ENCODE results near the gene SNX32. TPM values are rescaled to one million over a fixed set of nuclear protein-coding genes. Genes with fewer than 3 reads are reported as not detected.
A peak's percentile ranks its signal among the peaks of the same experiment; 100 is the strongest.

The SNX32 gene
- total and polyA plus RNA-seq, 3 experiments from 2014 or later, result 0.77 to 2.8 (median 2.0) TPM

GRCh38 chr11:65857853-65858680, 24.3 kb downstream of the SNX32 start, which contains the start of gene CFL1:
CFL1 (minus strand) TSS chr11:65858180; CDS start chr11:65858099, 81 bp downstream.
- no peaks in the 10 kb centered on the region for H3K27me3 Mint-ChIP-seq
- H3K4me3 ChIP-seq (ENCODE audit: low read length), result peak within 1 kb of the TSS; percentile 94
- H3K36me3 ChIP-seq (ENCODE audit: insufficient read depth, low read length), result peaks cover 47% of the 10 kb centered on the region
- peak within 1 kb of the TSS; percentile 91 to 96 (median 94) for H3K4me3 Mint-ChIP-seq
- H3K27me3 ChIP-seq (ENCODE audit: insufficient read depth, low read length, poor library complexity, severe bottlenecking), result no peaks in the 10 kb centered on the region
- H3K9me3 ChIP-seq (ENCODE audit: low read length), result no peaks in the 10 kb centered on the region
- no peaks in the 10 kb centered on the region for H3K9me3 Mint-ChIP-seq
- H3K27ac ChIP-seq (ENCODE audit: low read depth, low read length), result peak within 1 kb of the TSS; percentile 93
- ChIA-PET POLR2A (interaction anchor here (0.7 to 5.4 kb wide), 13 partner anchors 12 to 359 kb away, joined by 3 to 140 read pairs (median 5); partner anchors contain the start of genes BANF1, CCDC85B, EIF1AD and FIBP), CTCF (interaction anchor here (0.8 to 24.5 kb wide), 7 partner anchors 9 to 363 kb away, joined by 3 to 560 read pairs (median 3); partner anchors contain the start of genes CCDC85B, CTSW, EFEMP2 and FIBP)
- peaks cover 63% of the 10 kb centered on the region for H3K4me1 ChIP-seq (ENCODE audit: insufficient read depth, low read length)
- DNase-seq, result peak; percentile 96 to 97 (median 97)
- peaks cover 57 to 75% (median 66%) of the 10 kb centered on the region in 3 donors for H3K4me1 Mint-ChIP-seq
- H3K36me3 Mint-ChIP-seq, result peaks cover 18 to 65% (median 21%) of the 10 kb centered on the region in 3 donors
- peak within 1 kb of the TSS; percentile 88 to 99 (median 98) for H3K27ac Mint-ChIP-seq

DNA sequence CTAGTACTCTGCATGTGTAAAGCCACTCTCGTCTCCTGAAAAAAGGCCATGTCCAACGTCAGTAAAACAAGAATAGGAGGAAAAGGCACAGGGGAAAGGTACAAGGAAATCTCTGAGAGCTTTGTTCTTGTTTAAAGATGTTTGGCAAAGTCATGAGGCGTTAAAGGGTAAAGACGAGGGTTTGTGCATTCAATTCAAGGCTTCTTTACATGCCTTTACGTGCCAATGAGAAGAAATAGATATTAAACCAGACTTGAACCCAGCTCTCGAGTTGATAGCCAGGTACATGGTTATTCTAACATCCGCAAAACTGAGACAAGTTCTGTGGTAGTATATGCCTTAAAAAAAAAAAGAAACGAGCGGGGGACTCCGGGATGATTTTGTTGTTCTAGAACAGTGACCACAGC, 24.9 kb downstream of the SNX32 start:
- Mint-ChIP-seq H3K9me3 (no peaks in the 10 kb centered on the region), H3K4me3 (peak overlapping the region; percentile 90 to 96 (median 93)), H3K27me3 (no peaks in the 10 kb centered on the region), H3K27ac (peak overlapping the region; percentile 88 to 98 (median 98)), H3K4me1 (peaks cover 51 to 68% (median 60%) of the 10 kb centered on the region in 3 donors), H3K36me3 (peaks cover 13 to 65% (median 19%) of the 10 kb centered on the region in 3 donors)
- CTCF ChIA-PET, result interaction anchor here (0.8 to 24.5 kb wide), 11 partner anchors 9 to 362 kb away, joined by 3 to 560 read pairs (median 4); partner anchors contain the start of genes BANF1, CCDC85B, CTSW and EFEMP2
- peak overlapping the region; percentile 94 for H3K4me3 ChIP-seq (ENCODE audit: low read length)
- POLR2A ChIA-PET, result interaction anchor here (0.7 to 5.4 kb wide), 16 partner anchors 11 to 818 kb away, joined by 3 to 140 read pairs (median 5); partner anchors contain the start of genes BANF1, CCDC85B, CD248 and EIF1AD
- DNase-seq, result no peak
- peaks cover 57% of the 10 kb centered on the region for H3K4me1 ChIP-seq (ENCODE audit: insufficient read depth, low read length)
- peak overlapping the region; percentile 93 for H3K27ac ChIP-seq (ENCODE audit: low read depth, low read length)
- H3K9me3 ChIP-seq (ENCODE audit: low read length), result no peaks in the 10 kb centered on the region
- peaks cover 47% of the 10 kb centered on the region for H3K36me3 ChIP-seq (ENCODE audit: insufficient read depth, low read length)
- no peaks in the 10 kb centered on the region for H3K27me3 ChIP-seq (ENCODE audit: insufficient read depth, low read length, poor library complexity, severe bottlenecking)

GRCh38 chr11:65859095-65859811, 25.5 kb downstream of the SNX32 start:
- POLR2A ChIA-PET, result interaction anchor here (0.6 to 5.4 kb wide), 25 partner anchors 9 to 1080 kb away, joined by 3 to 140 read pairs (median 4); partner anchors contain the start of genes BANF1, CCDC85B, CD248 and EIF1AD
- Histone ChIP-seq H3K4me1 (ENCODE audit: insufficient read depth, low read length) (peaks cover 52% of the 10 kb centered on the region), H3K36me3 (ENCODE audit: insufficient read depth, low read length) (peaks cover 47% of the 10 kb centered on the region), H3K27ac (ENCODE audit: low read depth, low read length) (peak overlapping the region; percentile 93), H3K4me3 (ENCODE audit: low read length) (peak overlapping the region; percentile 94), H3K27me3 (ENCODE audit: insufficient read depth, low read length, poor library complexity, severe bottlenecking) (no peaks in the 10 kb centered on the region), H3K9me3 (ENCODE audit: low read length) (no peaks in the 10 kb centered on the region)
- Mint-ChIP-seq H3K36me3 (peaks cover 11 to 65% (median 14%) of the 10 kb centered on the region in 3 donors), H3K4me3 (peak overlapping the region; percentile 90 to 96 (median 93)), H3K4me1 (peaks cover 47 to 63% (median 56%) of the 10 kb centered on the region in 3 donors), H3K9me3 (no peaks in the 10 kb centered on the region), H3K27me3 (no peaks in the 10 kb centered on the region), H3K27ac (peak overlapping the region; percentile 88 to 98 (median 98))
- peak; percentile 94 to 99 (median 97) for DNase-seq
- CTCF ChIA-PET, result interaction anchor here (0.6 to 24.5 kb wide), 31 partner anchors 9 to 724 kb away, joined by 3 to 560 read pairs (median 5); partner anchors contain the start of genes AP5B1, BANF1, CCDC85B and CTSW

DNA sequence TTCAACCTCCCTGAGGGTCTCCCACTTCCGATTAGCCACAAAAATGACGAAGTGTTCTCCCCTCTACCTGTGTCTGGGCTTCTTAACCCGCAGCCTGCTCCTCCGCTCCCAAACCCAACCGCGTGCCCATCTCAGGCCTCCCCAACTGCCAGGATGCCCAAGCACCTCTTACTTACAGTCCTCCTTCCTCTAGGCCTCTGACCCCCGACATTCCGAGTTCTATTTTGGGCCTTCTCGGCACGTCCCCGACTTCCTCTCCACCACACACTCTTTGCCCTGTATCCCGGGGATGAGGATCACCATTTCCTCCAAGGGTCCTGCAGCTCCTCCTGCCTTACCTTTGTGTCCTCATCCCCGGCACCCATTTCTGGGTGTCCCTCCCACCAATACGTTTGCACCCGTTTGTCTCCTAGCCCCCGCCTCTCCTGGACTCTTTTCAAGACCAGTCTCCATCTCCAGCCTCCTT, 26.1 kb downstream of the SNX32 start:
- no peaks in the 10 kb centered on the region for H3K9me3 ChIP-seq (ENCODE audit: low read length)
- Mint-ChIP-seq H3K27me3 (no peaks in the 10 kb centered on the region), H3K9me3 (no peaks in the 10 kb centered on the region), H3K4me1 (peaks cover 41 to 57% (median 50%) of the 10 kb centered on the region in 3 donors), H3K36me3 (peaks cover 5 to 65% (median 12%) of the 10 kb centered on the region in 3 donors), H3K27ac (peak overlapping the region; percentile 88 to 98 (median 98)), H3K4me3 (peak overlapping the region; percentile 90 to 96 (median 93))
- peaks cover 47% of the 10 kb centered on the region for H3K36me3 ChIP-seq (ENCODE audit: insufficient read depth, low read length)
- CTCF ChIA-PET, result interaction anchor here (0.6 to 24.5 kb wide), 31 partner anchors 9 to 724 kb away, joined by 3 to 560 read pairs (median 5); partner anchors contain the start of genes AP5B1, BANF1, CCDC85B and CTSW
- no peaks in the 10 kb centered on the region for H3K27me3 ChIP-seq (ENCODE audit: insufficient read depth, low read length, poor library complexity, severe bottlenecking)
- H3K27ac ChIP-seq (ENCODE audit: low read depth, low read length), result peak overlapping the region; percentile 93
- peak in 1 of 5 donors; percentile 61 for DNase-seq
- peaks cover 46% of the 10 kb centered on the region for H3K4me1 ChIP-seq (ENCODE audit: insufficient read depth, low read length)
- H3K4me3 ChIP-seq (ENCODE audit: low read length), result peak overlapping the region; percentile 94
- POLR2A ChIA-PET, result interaction anchor here (0.6 to 5.4 kb wide), 27 partner anchors 8 to 1081 kb away, joined by 3 to 140 read pairs (median 4); partner anchors contain the start of genes BANF1, CCDC85B, CD248 and EIF1AD

DNA sequence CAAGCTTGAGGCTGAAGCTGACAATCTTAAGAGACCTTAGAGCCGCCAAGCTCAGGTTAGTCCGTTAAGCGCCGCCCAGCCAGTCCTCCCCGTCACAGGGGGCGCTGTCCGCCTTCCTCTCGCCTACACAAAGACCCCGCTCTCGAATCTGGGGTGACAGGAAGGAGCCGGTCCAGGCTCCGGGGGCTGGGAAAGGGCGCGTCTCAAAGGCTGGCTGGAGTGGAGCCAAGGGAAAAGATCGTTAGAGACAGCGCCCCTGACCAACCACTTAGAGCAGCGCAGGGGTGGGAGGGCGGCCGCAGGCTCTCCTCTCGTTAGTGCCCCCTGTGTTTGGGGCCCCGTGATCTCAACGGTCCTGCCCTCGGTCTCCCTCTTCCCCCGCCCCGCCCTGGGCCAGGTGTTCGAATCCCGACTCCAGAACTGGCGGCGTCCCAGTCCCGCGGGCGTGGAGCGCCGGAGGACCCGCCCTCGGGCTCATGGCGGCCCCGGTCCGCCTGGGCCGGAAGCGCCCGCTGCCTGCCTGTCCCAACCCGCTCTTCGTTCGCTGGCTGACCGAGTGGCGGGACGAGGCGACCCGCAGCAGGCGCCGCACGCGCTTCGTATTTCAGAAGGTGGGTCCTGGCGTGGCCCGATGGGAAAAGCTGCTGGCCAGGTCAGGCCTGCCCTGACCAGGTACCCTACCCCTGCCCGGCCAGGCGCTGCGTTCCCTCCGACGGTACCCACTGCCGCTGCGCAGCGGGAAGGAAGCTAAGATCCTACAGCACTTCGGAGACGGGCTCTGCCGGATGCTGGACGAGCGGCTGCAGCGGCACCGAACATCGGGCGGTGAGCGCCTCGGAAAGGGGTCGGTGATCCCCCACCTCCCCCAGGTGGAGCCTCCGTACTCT, 26.8 kb downstream of the SNX32 start, which contains the start of gene MUS81:
Gene MUS81 (plus strand): TSS at position 156 of the 887 bp plus-strand sequence. CDS start 321 bp downstream, at position 477.
- Mint-ChIP-seq H3K27me3 (no peaks in the 10 kb centered on the region), H3K36me3 (peaks cover 7 to 66% (median 12%) of the 10 kb centered on the region in 3 donors), H3K27ac (peak within 1 kb of the TSS; percentile 92 to 98 (median 98)), H3K4me1 (peaks cover 37 to 50% (median 46%) of the 10 kb centered on the region in 3 donors), H3K4me3 (peak within 1 kb of the TSS; percentile 90 to 96 (median 93)), H3K9me3 (no peaks in the 10 kb centered on the region)
- DNase-seq, result peak; percentile 91 to 96 (median 94)
- Histone ChIP-seq H3K9me3 (ENCODE audit: low read length) (no peaks in the 10 kb centered on the region), H3K27me3 (ENCODE audit: insufficient read depth, low read length, poor library complexity, severe bottlenecking) (no peaks in the 10 kb centered on the region), H3K4me1 (ENCODE audit: insufficient read depth, low read length) (peaks cover 39% of the 10 kb centered on the region), H3K4me3 (ENCODE audit: low read length) (peak within 1 kb of the TSS; percentile 94), H3K36me3 (ENCODE audit: insufficient read depth, low read length) (peaks cover 47% of the 10 kb centered on the region), H3K27ac (ENCODE audit: low read depth, low read length) (peak within 1 kb of the TSS; percentile 93)
- ChIA-PET CTCF (interaction anchor here (0.6 to 24.5 kb wide), 34 partner anchors 10 to 725 kb away, joined by 3 to 560 read pairs (median 4); partner anchors contain the start of genes AP5B1, BANF1, CCDC85B and CTSW), POLR2A (interaction anchor here (0.6 to 5.4 kb wide), 23 partner anchors 9 to 1081 kb away, joined by 3 to 140 read pairs (median 4); partner anchors contain the start of genes BANF1, CCDC85B, EIF1AD and FIBP)

DNA sequence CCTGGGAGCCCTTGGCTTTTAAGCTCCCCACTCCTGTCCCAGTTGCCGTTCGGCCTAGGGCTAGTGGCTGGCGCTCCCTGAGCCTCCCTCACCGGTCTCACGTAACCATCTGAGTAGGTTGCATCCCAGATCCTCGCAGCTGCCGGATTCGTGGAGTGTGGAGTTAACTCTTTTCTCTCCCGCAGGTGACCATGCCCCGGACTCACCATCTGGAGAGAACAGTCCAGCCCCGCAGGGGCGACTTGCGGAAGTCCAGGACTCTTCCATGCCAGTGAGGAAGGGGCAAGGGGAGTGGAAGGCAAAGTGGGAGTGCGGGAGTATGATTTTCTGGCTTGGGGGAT, 27.4 kb downstream of the SNX32 start:
- H3K4me3 ChIP-seq (ENCODE audit: low read length), result peak overlapping the region; percentile 94
- H3K27ac ChIP-seq (ENCODE audit: low read depth, low read length), result peak overlapping the region; percentile 93
- peaks cover 33% of the 10 kb centered on the region for H3K4me1 ChIP-seq (ENCODE audit: insufficient read depth, low read length)
- POLR2A ChIA-PET, result interaction anchor here (0.6 to 5.4 kb wide), 9 partner anchors 9 to 817 kb away, joined by 3 to 140 read pairs (median 4); partner anchors contain the start of genes CCDC85B, FIBP and RBM4B
- CTCF ChIA-PET, result interaction anchor here (0.8 to 24.5 kb wide), 9 partner anchors 10 to 155 kb away, joined by 3 to 560 read pairs (median 8); partner anchors contain the start of genes BANF1, CCDC85B, CTSW and EFEMP2
- Mint-ChIP-seq H3K27ac (peak overlapping the region; percentile 57 to 98 (median 86)), H3K4me1 (peaks cover 31 to 44% (median 40%) of the 10 kb centered on the region in 3 donors), H3K36me3 (peaks cover 7 to 66% (median 12%) of the 10 kb centered on the region in 3 donors), H3K27me3 (no peaks in the 10 kb centered on the region), H3K9me3 (no peaks in the 10 kb centered on the region), H3K4me3 (peak overlapping the region; percentile 86 to 96 (median 93))
- no peak for DNase-seq
- peaks cover 41% of the 10 kb centered on the region for H3K36me3 ChIP-seq (ENCODE audit: insufficient read depth, low read length)
- H3K27me3 ChIP-seq (ENCODE audit: insufficient read depth, low read length, poor library complexity, severe bottlenecking), result no peaks in the 10 kb centered on the region
- no peaks in the 10 kb centered on the region for H3K9me3 ChIP-seq (ENCODE audit: low read length)

Data from CD8-positive, alpha-beta memory T cell (primary cell).